ACC112 (cell line): ENCODE results near the gene HK2.

ENCODE experiments used
- H2AFZ ChIP-seq: fragments of 200-600 bp; sonication (generic); one replicate; pipeline ENCODE4 v1.6.0; 2017; ENCODE audit warnings: antibody characterized with exemption, low read length; ENCODE audit not compliant: unreplicated experiment
- H3K27ac ChIP-seq: fragments of 200-600 bp; sonication (generic); 2 replicates; pipeline ENCODE4 v1.5.1; 2014; ENCODE audit warnings: low read depth, mild to moderate bottlenecking, antibody characterized with exemption, low read length, moderate library complexity
- H3K27me3 ChIP-seq: fragments of 200-600 bp; sonication (generic); 2 replicates; pipeline ENCODE4 v1.6.1; 2014; ENCODE audit warnings: mild to moderate bottlenecking, antibody characterized with exemption, low read length, moderate library complexity, mixed read lengths; ENCODE audit not compliant: insufficient read depth
- H3K36me3 ChIP-seq: fragments of 200-600 bp; sonication (generic); 2 replicates; pipeline ENCODE4 v1.6.1; 2016; ENCODE audit warnings: mild to moderate bottlenecking, antibody characterized with exemption, low read length, moderate library complexity, mixed read lengths; ENCODE audit not compliant: insufficient read depth
- H3K4me1 ChIP-seq: fragments of 200-600 bp; sonication (generic); one replicate; pipeline ENCODE4 v1.6.1; 2016; ENCODE audit warnings: low read length, mixed read lengths; ENCODE audit not compliant: insufficient read depth, unreplicated experiment, control insufficient read depth
- H3K4me3 ChIP-seq: fragments of 200-600 bp; sonication (generic); 2 replicates; pipeline ENCODE4 v1.5.1; 2014; ENCODE audit warnings: mild to moderate bottlenecking, low read depth, low read length
- H3K79me2 ChIP-seq: fragments of 200-600 bp; sonication (generic); one replicate; pipeline ENCODE4 v1.6.0; 2016; ENCODE audit warnings: low read length; ENCODE audit not compliant: control insufficient read depth, unreplicated experiment, insufficient read depth

HK2 gene

DNA sequence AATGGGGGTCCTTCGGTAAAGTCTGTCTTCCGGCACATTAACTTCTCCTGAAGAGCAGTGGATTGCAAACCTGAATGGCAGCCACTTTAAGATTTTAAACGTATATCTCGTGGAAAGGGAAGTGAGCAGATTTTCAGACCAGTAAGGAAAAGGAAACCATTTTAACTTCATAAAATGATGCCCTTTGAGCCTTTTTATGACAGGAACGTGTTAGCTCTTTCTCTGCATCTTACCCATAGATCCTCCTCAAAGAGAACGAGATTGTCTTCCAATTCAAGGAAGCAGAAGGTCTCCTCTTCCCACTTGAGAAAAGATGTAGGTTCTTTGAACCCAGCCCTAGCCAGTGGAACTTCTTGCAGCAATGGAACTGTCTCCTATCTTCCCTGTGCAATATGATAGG, 35.6 kb downstream of the HK2 start:
- Histone ChIP-seq H3K36me3 (peaks cover 21% of the 10 kb centered on the region), H3K4me3 (no peak overlapping the region), H3K79me2 (peaks cover 38% of the 10 kb centered on the region), H3K27ac (no peak overlapping the region), H2AFZ (no peak overlapping the region), H3K4me1 (peaks cover 51% of the 10 kb centered on the region), H3K27me3 (no peaks in the 10 kb centered on the region)

DNA sequence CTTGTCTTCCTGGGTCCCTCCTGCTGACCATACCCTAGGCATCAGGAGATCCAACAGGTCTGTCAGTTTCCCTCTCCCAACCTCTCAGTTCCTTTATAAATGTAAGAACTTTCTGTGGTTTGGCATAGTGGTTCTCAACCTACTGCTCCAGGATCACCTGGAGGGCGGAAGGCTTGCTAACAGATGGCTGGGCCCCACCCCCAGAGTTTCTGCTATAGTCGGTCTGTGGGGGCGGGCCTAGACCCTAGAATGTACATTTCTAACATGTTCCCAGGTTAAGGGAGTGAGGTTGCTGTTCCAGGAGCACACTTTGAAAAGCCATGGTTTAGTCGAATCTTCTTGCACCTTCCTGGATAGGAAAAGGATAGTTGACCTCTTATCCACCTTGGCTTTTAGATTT, 37.0 kb downstream of the HK2 start:
- H3K79me2 ChIP-seq, result peaks cover 25% of the 10 kb centered on the region
- H3K4me3 ChIP-seq, result no peak overlapping the region
- peaks cover 51% of the 10 kb centered on the region for H3K4me1 ChIP-seq
- no peaks in the 10 kb centered on the region for H3K27me3 ChIP-seq
- peaks cover 16% of the 10 kb centered on the region for H3K36me3 ChIP-seq
- H2AFZ ChIP-seq, result no peak overlapping the region
- H3K27ac ChIP-seq, result no peak overlapping the region

DNA sequence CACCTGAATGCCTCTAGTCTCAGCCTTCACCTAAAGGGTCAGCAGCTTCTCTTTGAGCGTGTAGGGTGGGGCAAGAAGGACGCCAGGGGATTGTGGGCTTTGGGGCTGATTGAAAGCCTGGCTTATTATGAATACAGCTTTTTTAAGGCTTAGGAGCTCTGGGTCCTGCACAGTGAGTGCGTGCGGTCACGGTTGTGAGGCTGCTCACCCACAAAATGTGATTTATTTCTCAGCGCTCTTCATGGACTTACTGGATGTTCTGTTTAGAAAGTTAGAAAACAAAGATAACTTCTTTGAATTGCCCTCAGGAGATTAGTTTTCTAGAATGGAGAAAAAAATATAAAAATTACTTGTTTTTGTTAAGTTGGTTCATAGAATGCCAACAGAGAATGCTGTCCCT, 37.5 kb downstream of the HK2 start:
- H3K79me2 ChIP-seq, result peaks cover 20% of the 10 kb centered on the region

DNA sequence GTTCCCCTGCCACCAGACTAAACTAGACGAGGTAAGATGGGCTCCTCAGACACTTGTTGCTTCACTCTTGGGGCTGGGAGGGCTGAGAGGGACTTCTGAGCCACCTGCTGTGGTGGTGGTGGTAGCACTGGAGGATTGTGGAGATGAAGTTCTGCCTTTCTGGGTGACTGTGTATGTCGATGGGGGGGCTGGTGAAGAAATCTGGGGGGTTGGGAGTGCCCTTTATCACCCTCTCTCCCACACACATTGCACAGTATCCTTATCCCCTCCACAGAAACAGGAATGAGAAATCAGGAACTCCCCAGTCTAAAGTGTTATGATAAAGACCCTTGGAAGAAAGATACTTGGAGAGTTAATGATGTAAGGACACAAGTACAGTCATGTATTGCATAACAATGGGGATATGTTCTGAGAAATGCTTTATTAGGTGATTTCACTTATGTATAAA, 38.5 kb downstream of the HK2 start:
- Histone ChIP-seq H3K36me3 (peaks cover 26% of the 10 kb centered on the region), H3K27ac (peak overlapping the region; percentile 77; the same call in 1 of the 2 replicates), H3K4me3 (no peak overlapping the region), H2AFZ (no peak overlapping the region), H3K27me3 (no peaks in the 10 kb centered on the region), H3K79me2 (peaks cover 16% of the 10 kb centered on the region), H3K4me1 (peaks cover 45% of the 10 kb centered on the region)

More for the DNA sequence above, 37.5 kb downstream of the HK2 start:
- Histone ChIP-seq H3K27ac (no peak overlapping the region), H3K4me3 (no peak overlapping the region), H2AFZ (no peak overlapping the region), H3K36me3 (peaks cover 16% of the 10 kb centered on the region), H3K27me3 (no peaks in the 10 kb centered on the region), H3K4me1 (peaks cover 49% of the 10 kb centered on the region)

DNA sequence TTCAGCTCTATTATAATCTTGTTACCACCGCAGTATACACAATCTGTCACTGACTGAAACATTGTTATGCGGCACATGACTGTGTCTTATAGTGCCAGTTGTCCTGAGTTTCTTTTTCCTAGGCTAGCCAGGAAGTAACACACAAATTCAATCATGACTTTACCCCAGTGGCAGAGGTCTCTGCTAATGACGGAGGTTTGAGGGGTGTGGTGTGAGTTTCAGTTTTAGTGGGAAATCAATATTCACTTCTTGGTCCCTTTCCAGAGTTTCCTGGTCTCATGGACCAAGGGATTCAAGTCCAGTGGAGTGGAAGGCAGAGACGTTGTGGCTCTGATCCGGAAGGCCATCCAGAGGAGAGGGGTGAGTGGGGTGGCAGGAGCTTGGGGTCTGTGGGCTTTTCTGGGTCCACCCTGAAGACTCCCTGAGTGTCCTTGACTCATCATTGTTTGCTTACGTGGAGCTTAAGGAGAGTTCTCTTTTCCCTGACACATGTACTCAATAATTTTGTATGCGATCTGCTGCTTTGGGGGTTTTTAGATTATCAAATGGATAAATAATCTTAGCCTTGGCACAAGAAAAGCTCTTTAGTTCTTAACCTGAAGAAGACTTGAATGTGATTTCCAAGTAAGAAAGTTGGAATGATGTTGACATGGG, 39.2 kb downstream of the HK2 start:
- peaks cover 29% of the 10 kb centered on the region for H3K36me3 ChIP-seq
- H2AFZ ChIP-seq, result no peak overlapping the region
- peak overlapping the region; percentile 77 for H3K27ac ChIP-seq
- H3K4me1 ChIP-seq, result peaks cover 45% of the 10 kb centered on the region
- peaks cover 14% of the 10 kb centered on the region for H3K79me2 ChIP-seq
- no peaks in the 10 kb centered on the region for H3K27me3 ChIP-seq
- H3K4me3 ChIP-seq, result no peak overlapping the region

DNA sequence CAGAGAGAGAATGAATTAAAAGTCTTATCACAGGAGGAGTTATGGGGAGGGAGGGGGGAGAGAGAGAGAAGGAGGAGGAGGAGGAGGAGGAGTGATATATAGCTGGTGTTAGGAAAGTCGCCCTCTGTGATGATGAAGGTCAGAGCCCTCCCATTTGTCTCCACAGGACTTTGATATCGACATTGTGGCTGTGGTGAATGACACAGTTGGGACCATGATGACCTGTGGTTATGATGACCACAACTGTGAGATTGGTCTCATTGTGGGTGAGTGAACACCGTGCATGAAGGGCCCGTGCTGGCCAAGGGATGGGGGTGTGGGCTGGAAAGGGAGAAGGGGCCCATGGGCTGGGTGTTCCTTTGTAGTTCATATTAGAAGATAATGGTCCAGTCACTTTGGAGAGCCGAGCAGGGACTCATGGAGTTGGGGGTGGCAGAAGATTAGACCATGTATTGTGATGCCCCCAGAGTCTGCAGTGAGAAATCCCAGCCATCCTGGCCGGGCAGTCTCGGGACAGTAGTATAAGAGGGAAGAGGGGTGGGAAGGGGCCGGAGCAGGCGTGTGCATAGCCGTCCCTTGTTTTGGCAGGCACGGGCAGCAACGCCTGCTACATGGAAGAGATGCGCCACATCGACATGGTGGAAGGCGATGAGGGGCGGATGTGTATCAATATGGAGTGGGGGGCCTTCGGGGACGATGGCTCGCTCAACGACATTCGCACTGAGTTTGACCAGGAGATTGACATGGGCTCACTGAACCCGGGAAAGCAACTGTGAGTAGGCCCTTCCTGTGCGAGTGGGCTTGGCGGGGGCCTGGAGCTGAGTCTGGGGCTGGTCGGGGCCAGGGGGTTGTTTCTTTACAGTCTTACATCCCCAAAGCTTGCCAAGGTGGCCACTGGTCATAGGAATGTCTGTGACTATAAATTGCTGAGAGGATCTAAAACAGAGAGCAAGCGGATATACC, 40.0 kb downstream of the HK2 start:
- no peak overlapping the region for H2AFZ ChIP-seq
- peaks cover 45% of the 10 kb centered on the region for H3K4me1 ChIP-seq
- H3K27ac ChIP-seq, result peak overlapping the region; percentile 77
- peaks cover 11% of the 10 kb centered on the region for H3K79me2 ChIP-seq
- no peak overlapping the region for H3K4me3 ChIP-seq
- peaks cover 21% of the 10 kb centered on the region for H3K36me3 ChIP-seq
- H3K27me3 ChIP-seq, result no peaks in the 10 kb centered on the region

DNA sequence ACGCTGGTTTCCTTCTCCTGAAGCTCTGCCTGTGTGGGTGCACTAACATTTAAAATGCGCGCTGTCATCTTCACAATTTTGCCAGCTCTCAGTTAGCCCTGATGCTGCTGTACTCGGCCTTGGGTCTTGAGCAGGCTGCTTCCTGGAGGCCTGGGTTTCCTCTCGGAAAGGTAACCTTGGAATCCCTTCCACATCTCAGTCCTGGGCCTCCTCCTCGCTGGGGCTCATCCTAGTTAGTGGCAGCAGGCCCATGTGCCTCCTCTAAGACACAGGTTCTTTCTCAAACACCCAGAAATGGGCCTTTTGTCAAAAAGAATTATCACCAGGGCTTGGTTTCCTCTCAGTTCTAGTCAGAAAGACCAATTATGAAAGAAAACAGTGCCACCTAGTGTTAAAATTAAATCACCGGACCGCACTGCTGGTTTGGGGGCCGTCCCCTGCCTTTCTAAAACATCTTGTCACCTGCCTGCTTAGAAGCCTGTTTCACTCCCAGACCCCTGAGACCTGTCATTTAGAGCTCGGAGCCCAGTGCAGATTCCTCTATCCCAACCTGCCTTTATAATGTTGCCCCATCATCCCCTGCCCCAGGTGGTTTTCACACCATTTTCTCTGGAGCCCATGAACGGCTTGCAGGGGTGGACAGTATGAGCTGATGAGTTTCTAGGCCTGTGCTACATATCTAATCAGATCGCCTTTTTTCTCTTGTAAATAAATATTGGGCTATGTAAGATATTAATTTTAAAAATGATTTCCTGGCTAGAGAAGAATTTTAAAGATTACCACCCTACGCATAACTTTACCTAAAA, 42.4 kb downstream of the HK2 start:
- Histone ChIP-seq H3K4me1 (peaks cover 45% of the 10 kb centered on the region), H3K36me3 (peaks cover 30% of the 10 kb centered on the region; the same call in 1 of the 2 replicates), H3K27me3 (no peaks in the 10 kb centered on the region), H3K4me3 (no peak overlapping the region), H3K27ac (peak overlapping the region; percentile 77), H3K79me2 (peaks cover 5% of the 10 kb centered on the region), H2AFZ (no peak overlapping the region)

DNA sequence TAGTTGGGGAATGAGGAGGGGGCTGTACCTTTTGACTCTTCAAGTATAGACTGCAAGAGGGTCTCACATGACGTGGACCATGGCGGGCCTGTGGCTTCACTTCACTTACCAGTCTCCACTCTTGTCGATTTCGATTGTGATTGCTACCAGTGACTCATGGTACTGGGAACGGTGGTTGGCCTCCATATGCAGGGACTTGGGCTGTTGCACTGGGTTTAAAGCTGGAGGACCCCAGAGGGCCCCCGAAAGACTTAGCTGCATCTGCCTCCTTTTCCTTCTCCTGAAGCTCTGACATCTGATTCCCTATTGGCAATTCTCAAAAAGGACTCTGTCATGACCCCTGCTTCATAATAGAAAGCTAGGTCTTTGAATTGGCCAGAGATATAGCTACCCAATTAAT, 43.4 kb downstream of the HK2 start:
- peaks cover 38% of the 10 kb centered on the region for H3K4me1 ChIP-seq
- H2AFZ ChIP-seq, result no peak overlapping the region
- no peaks in the 10 kb centered on the region for H3K79me2 ChIP-seq
- no peak overlapping the region for H3K4me3 ChIP-seq
- no peak overlapping the region for H3K27ac ChIP-seq
- no peaks in the 10 kb centered on the region for H3K27me3 ChIP-seq
- peaks cover 35% of the 10 kb centered on the region; the same call in 1 of the 2 replicates for H3K36me3 ChIP-seq

DNA sequence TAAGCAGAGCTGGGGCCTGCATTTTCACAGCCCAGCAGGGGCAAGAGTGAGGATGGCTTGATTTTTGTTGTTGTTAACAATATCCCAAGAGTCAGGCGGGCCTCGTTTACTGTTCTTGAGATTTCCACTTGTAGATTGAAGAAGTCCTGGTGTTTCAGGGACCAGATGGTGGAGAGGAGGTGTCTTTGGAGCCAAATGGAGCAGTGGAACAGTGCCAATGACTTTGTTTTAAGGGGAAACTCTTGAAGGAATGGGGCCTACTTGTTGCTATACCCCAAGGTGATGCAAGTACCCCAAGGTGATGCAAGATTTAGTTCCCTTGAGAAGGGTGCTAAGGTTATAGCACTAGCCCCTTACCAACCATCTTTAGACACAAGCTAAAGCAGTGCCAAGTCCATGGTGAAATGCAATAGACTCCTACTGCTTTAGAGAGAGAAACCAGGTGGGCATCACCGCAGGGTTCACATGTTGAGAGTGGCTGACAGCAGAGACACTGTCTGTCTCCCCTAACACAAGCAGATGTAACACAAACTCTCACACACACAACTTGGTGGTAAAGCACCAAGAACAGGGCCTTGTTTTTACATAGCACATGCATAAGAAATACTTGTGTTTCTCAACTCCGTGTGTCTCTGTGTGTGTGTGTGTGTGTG, 44.0 kb downstream of the HK2 start:
- no peak overlapping the region for H3K4me3 ChIP-seq
- H3K79me2 ChIP-seq, result no peaks in the 10 kb centered on the region
- no peak overlapping the region for H2AFZ ChIP-seq
- H3K4me1 ChIP-seq, result peaks cover 33% of the 10 kb centered on the region
- no peaks in the 10 kb centered on the region for H3K27me3 ChIP-seq
- H3K36me3 ChIP-seq, result peaks cover 39% of the 10 kb centered on the region; the same call in 1 of the 2 replicates
- no peak overlapping the region for H3K27ac ChIP-seq

DNA sequence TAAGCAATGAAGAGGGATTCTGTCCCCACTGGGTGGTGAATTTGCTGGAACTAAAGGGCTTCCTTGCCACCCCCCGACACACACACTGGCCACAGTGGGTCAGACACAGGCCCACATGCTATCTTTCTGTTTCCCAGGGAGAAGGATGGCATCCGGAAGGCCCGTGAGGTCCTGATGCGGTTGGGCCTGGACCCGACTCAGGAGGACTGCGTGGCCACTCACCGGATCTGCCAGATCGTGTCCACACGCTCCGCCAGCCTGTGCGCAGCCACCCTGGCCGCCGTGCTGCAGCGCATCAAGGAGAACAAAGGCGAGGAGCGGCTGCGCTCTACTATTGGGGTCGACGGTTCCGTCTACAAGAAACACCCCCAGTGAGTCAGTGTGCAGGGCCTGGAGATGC, 44.6 kb downstream of the HK2 start:
- no peak overlapping the region for H2AFZ ChIP-seq
- H3K36me3 ChIP-seq, result peaks cover 46% of the 10 kb centered on the region
- H3K27ac ChIP-seq, result no peak overlapping the region
- no peaks in the 10 kb centered on the region for H3K27me3 ChIP-seq
- H3K4me3 ChIP-seq, result no peak overlapping the region
- no peaks in the 10 kb centered on the region for H3K79me2 ChIP-seq
- H3K4me1 ChIP-seq, result peaks cover 26% of the 10 kb centered on the region
